ENCODE measurements around the gene KRTAP4-2. TPM values are rescaled to one million over a fixed set of nuclear protein-coding genes. Genes with fewer than 3 reads are reported as not detected.

The KRTAP4-2 gene
- total and polyA plus RNA-seq, 10 of the 15 experiments (the other 5 are each of a cell fraction or from before 2014, with no cell fraction given) = not detected

DNA sequence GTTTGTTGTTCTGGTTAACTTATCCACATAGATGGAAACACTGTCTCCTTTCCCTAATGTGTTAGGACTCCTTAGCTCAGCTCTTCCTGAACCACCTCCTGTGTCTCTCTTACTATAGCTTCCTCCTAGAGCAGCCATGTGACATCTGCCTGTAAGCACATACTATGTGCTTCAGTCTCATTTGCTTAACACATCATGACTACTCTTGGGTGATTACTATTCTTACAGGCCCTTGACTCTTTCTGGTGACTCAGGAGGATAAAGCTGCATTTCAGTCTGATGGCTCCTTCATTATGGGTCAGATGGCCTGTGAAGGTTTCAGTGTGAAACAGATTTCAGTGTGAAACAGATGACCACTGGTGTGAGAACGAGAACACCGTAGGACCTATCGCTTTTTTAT lies 320 bp upstream of the KRTAP4-2 start:
- H3K4me3 ChIP-seq = no peak overlapping the region
- ChIA-PET RAD21 (ENCODE audit: unreplicated experiment) (no interaction called here), SMC1A (ENCODE audit: uncharacterized antibody, unreplicated experiment) (no interaction called here), CTCF (no interaction called here), POLR2A (no interaction called here)
- H3K79me2 ChIP-seq (ENCODE audit: control insufficient read depth, insufficient read depth, low read length) = no peaks in the 10 kb centered on the region
- H4K20me1 ChIP-seq (ENCODE audit: control insufficient read depth, insufficient read depth) = no peaks in the 10 kb centered on the region
- no TSS peak for BruUV-seq (replicated peaks)
- whole genome bisulfite sequencing (ENCODE audit: insufficient coverage, insufficient replicate concordance, low lambda C conversion rate, missing lambda C conversion rate) = 77% methylated on average over 3 of the region's 3 CpGs
- TF ChIP-seq PBX3 (IDR thresholded peaks at IDR 0.05; ENCODE audit: insufficient replicate concordance, low read depth, low read length) (no peak), CBX3 (IDR thresholded peaks at IDR 0.05; ENCODE audit: borderline replicate concordance, low read depth) (no peak), KDM1A (IDR thresholded peaks at IDR 0.05; ENCODE audit: borderline replicate concordance) (no peak), TBL1XR1 (IDR thresholded peaks at IDR 0.05; ENCODE audit: low read depth, low read length) (no peak), MYC (IDR thresholded peaks at IDR 0.05; ENCODE audit: insufficient read depth, insufficient read length, insufficient replicate concordance, low read length, severe bottlenecking) (no peak), PML (IDR thresholded peaks at IDR 0.05; ENCODE audit: low read length) (no peak), YY1 (IDR thresholded peaks at IDR 0.05; ENCODE audit: low read depth, low read length) (no peak), POLR2AphosphoS2 (IDR thresholded peaks at IDR 0.05; ENCODE audit: low read depth, low read length) (no peak), ETV6 (conservative IDR thresholded peaks at IDR 0.05 in 1 of 2, IDR thresholded peaks at IDR 0.05 in 1 of 2; ENCODE audit: borderline replicate concordance in 1 of 2, low read depth in 1 of 2) (no peak), CEBPB (IDR thresholded peaks at IDR 0.05; ENCODE audit: borderline replicate concordance in 1 of 2, low read depth in 2 of 2, low read length in 2 of 2) (no peak), EZH2 (IDR thresholded peaks at IDR 0.05; ENCODE audit: borderline replicate concordance, control insufficient read depth, low read depth, low read length) (no peak), HCFC1 (IDR thresholded peaks at IDR 0.05; ENCODE audit: low read length) (no peak), BACH1 (IDR thresholded peaks at IDR 0.05; ENCODE audit: borderline replicate concordance) (no peak), NFIC (IDR thresholded peaks at IDR 0.05; ENCODE audit: low read depth, low read length) (no peak), CBFB (IDR thresholded peaks at IDR 0.05; ENCODE audit: low read depth) (no peak)
- TF ChIP-seq, protein P1, sequence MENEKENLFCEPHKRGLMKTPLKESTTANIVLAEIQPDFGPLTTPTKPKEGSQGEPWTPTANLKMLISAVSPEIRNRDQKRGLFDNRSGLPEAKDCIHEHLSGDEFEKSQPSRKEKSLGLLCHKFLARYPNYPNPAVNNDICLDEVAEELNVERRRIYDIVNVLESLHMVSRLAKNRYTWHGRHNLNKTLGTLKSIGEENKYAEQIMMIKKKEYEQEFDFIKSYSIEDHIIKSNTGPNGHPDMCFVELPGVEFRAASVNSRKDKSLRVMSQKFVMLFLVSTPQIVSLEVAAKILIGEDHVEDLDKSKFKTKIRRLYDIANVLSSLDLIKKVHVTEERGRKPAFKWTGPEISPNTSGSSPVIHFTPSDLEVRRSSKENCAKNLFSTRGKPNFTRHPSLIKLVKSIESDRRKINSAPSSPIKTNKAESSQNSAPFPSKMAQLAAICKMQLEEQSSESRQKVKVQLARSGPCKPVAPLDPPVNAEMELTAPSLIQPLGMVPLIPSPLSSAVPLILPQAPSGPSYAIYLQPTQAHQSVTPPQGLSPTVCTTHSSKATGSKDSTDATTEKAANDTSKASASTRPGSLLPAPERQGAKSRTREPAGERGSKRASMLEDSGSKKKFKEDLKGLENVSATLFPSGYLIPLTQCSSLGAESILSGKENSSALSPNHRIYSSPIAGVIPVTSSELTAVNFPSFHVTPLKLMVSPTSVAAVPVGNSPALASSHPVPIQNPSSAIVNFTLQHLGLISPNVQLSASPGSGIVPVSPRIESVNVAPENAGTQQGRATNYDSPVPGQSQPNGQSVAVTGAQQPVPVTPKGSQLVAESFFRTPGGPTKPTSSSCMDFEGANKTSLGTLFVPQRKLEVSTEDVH (IDR thresholded peaks at IDR 0.05; ENCODE audit: low read depth, partially characterized antibody) = no peak
- in situ Hi-C loops (cut with MboI) (no loop called here), intact Hi-C loops (cut with micrococcal nuclease; ENCODE audit: unreplicated experiment) (no loop called here)
- H2AFZ ChIP-seq (ENCODE audit: control insufficient read depth, low read depth, low read length) = no peak overlapping the region
- H3K9me3 ChIP-seq (replicated peaks; ENCODE audit: control insufficient read depth, insufficient read depth, low read length) = no peaks in the 10 kb centered on the region
- H3K36me3 ChIP-seq (ENCODE audit: control insufficient read depth in 2 of 2, insufficient read depth in 2 of 2, low read length in 1 of 2) = no peaks in the 10 kb centered on the region
- peaks cover 3% of the 10 kb centered on the region; the same call in 1 of the 2 replicates for H3K4me1 ChIP-seq (ENCODE audit: control insufficient read depth, insufficient read depth, low read length)
- no peak overlapping the region for H3K4me2 ChIP-seq (ENCODE audit: control insufficient read depth, insufficient read depth)
- no peaks in the 10 kb centered on the region; a peak in 1 of 4 replicates for H3K27me3 ChIP-seq (replicated peaks in 1 of 2; ENCODE audit: control insufficient read depth in 2 of 2, insufficient read depth in 2 of 2, low read length in 1 of 2)
- FAIRE-seq (no peak), ATAC-seq (no peak), DNase-seq (ENCODE audit: low read depth, low spot score) (no peak)
- H3K27ac ChIP-seq (ENCODE audit: control insufficient read depth, insufficient read depth) = no peak overlapping the region
- no peak overlapping the region for H3K9ac ChIP-seq (ENCODE audit: control insufficient read depth, insufficient read depth, low read length)
